ENCODE results near the gene DENND4A.
A peak's percentile ranks its signal among the peaks of the same experiment; 100 is the strongest.

Gene DENND4A

GRCh38 chr15:65623103-65623502 lies 169.0 kb downstream of the DENND4A start:
- H3K36me3 ChIP-seq (ENCODE audit: low read length) = no peaks in the 10 kb centered on the region
- H3K4me3 ChIP-seq (ENCODE audit: insufficient read depth, low read length, poor library complexity, severe bottlenecking) = no peak overlapping the region
- no peaks in the 10 kb centered on the region for H4K20me1 ChIP-seq (ENCODE audit: low read depth, low read length)
- no peaks in the 10 kb centered on the region for H3K79me2 ChIP-seq (ENCODE audit: insufficient read depth, low read length)
- no peak overlapping the region for H3K27ac ChIP-seq (ENCODE audit: low read depth, low read length)
- H3K9me2 ChIP-seq (replicated peaks; ENCODE audit: insufficient read depth, low read length) = no peaks in the 10 kb centered on the region
- H3K9me3 ChIP-seq (ENCODE audit: insufficient read depth, low read length) = no peaks in the 10 kb centered on the region
- H2AFZ ChIP-seq (ENCODE audit: low read depth, low read length, severe bottlenecking) = no peak overlapping the region
- TF ChIP-seq EZH2phosphoT487 (conservative IDR thresholded peaks at IDR 0.05; ENCODE audit: low read length) (no peak), CTCF (IDR thresholded peaks at IDR 0.05; ENCODE audit: insufficient read depth, low read length, poor library complexity, severe bottlenecking) (no peak)
- no peaks in the 10 kb centered on the region for H3F3A ChIP-seq (ENCODE audit: insufficient read depth)
- no peaks in the 10 kb centered on the region for H3K27me3 ChIP-seq (ENCODE audit: low read length)
- H3K9ac ChIP-seq (ENCODE audit: low read length) = no peak overlapping the region
- H3K4me2 ChIP-seq (ENCODE audit: low read depth, low read length, poor library complexity, severe bottlenecking) = no peak overlapping the region

GRCh38 chr15:65621638-65622037 lies 170.5 kb downstream of the DENND4A start, which contains the start of gene SLC24A1:
Gene SLC24A1, plus strand, starts transcription at chr15:65621938. Its CDS starts 2,143 bp downstream, at chr15:65624081.
- Histone ChIP-seq H3K9me3 (ENCODE audit: insufficient read depth, low read length) (no peaks in the 10 kb centered on the region), H3K9ac (ENCODE audit: low read length) (no peak within 1 kb of the TSS), H4K20me1 (ENCODE audit: low read depth, low read length) (no peaks in the 10 kb centered on the region), H3F3A (ENCODE audit: insufficient read depth) (no peaks in the 10 kb centered on the region), H3K79me2 (ENCODE audit: insufficient read depth, low read length) (no peaks in the 10 kb centered on the region), H3K4me2 (ENCODE audit: low read depth, low read length, poor library complexity, severe bottlenecking) (no peak within 1 kb of the TSS), H3K27me3 (ENCODE audit: low read length) (no peaks in the 10 kb centered on the region), H3K27ac (ENCODE audit: low read depth, low read length) (no peak within 1 kb of the TSS), H2AFZ (ENCODE audit: low read depth, low read length, severe bottlenecking) (no peak within 1 kb of the TSS), H3K36me3 (ENCODE audit: low read length) (no peaks in the 10 kb centered on the region), H3K9me2 (replicated peaks; ENCODE audit: insufficient read depth, low read length) (no peaks in the 10 kb centered on the region), H3K4me3 (ENCODE audit: insufficient read depth, low read length, poor library complexity, severe bottlenecking) (no peak within 1 kb of the TSS)
- no peak for TF ChIP-seq CTCF (IDR thresholded peaks at IDR 0.05; ENCODE audit: insufficient read depth, low read length, poor library complexity, severe bottlenecking)
- no peak for TF ChIP-seq EZH2phosphoT487 (conservative IDR thresholded peaks at IDR 0.05; ENCODE audit: low read length)

- Histone ChIP-seq H3F3A (ENCODE audit: insufficient read depth) (no peaks in the 10 kb centered on the region), H3K27ac (ENCODE audit: low read depth, low read length) (no peak overlapping the region), H2AFZ (ENCODE audit: low read depth, low read length, severe bottlenecking) (no peak overlapping the region), H3K9me2 (replicated peaks; ENCODE audit: insufficient read depth, low read length) (no peaks in the 10 kb centered on the region), H3K9me3 (ENCODE audit: insufficient read depth, low read length) (no peaks in the 10 kb centered on the region), H3K36me3 (ENCODE audit: low read length) (no peaks in the 10 kb centered on the region), H3K27me3 (ENCODE audit: low read length) (no peaks in the 10 kb centered on the region), H4K20me1 (ENCODE audit: low read depth, low read length) (no peaks in the 10 kb centered on the region), H3K9ac (ENCODE audit: low read length) (no peak overlapping the region), H3K4me3 (ENCODE audit: insufficient read depth, low read length, poor library complexity, severe bottlenecking) (no peak overlapping the region), H3K79me2 (ENCODE audit: insufficient read depth, low read length) (no peaks in the 10 kb centered on the region), H3K4me2 (ENCODE audit: low read depth, low read length, poor library complexity, severe bottlenecking) (no peak overlapping the region)
- TF ChIP-seq CTCF (IDR thresholded peaks at IDR 0.05; ENCODE audit: insufficient read depth, low read length, poor library complexity, severe bottlenecking) (peak; percentile 9), EZH2phosphoT487 (conservative IDR thresholded peaks at IDR 0.05; ENCODE audit: low read length) (no peak)
These were observed 171.3 kb downstream of the DENND4A start for GRCh38 chr15:65620833-65621232.
